ENCODE measurements around the gene FNBP1L.

The FNBP1L gene

GRCh38 chr1:93531193-93531592, 83.3 kb downstream of the FNBP1L start (continued):
- TF ChIP-seq ZNF280C (tag by site-specific recombination; IDR thresholded peaks at IDR 0.05) (no peak), ZNF26 (tag by site-specific recombination; IDR thresholded peaks at IDR 0.05) (no peak), BCL11A (tag by site-specific recombination; IDR thresholded peaks at IDR 0.05; ENCODE audit: low read depth) (peak; percentile 68; the same call in 1 of the 2 replicates)

GRCh38 chr1:93532780-93533378, 85.0 kb downstream of the FNBP1L start:
- ChIA-PET CTCF (no interaction called here), POLR2A (no interaction called here)
- Histone ChIP-seq H3K9me3 (ENCODE audit: control insufficient read depth, insufficient read depth, low read depth, low read length) (no peaks in the 10 kb centered on the region), H3K27ac (ENCODE audit: extremely low read depth, low read depth, low read length) (no peak overlapping the region), H3K4me1 (ENCODE audit: control insufficient read depth, insufficient read depth, low read length) (peaks cover 2% of the 10 kb centered on the region; the same call in 1 of the 2 replicates), H3K4me3 (ENCODE audit: low read depth, low read length) (no peak overlapping the region), H3K36me3 (ENCODE audit: control insufficient read depth in 2 of 2, insufficient read depth in 1 of 2, low read length in 2 of 2) (peaks cover 0 to 5% of the 10 kb centered on the region in 2 experiments)
- peak; percentile 97 for TF ChIP-seq ZNF558 (tag by site-specific recombination; IDR thresholded peaks at IDR 0.05)
- TF ChIP-seq ZNF169 (tag by site-specific recombination; IDR thresholded peaks at IDR 0.05): no peak

GRCh38 chr1:93533677-93534076, 85.8 kb downstream of the FNBP1L start:
- Histone ChIP-seq H3K4me3 (ENCODE audit: low read depth, low read length) (no peak overlapping the region), H3K4me1 (ENCODE audit: control insufficient read depth, insufficient read depth, low read length) (peaks cover 2% of the 10 kb centered on the region; the same call in 1 of the 2 replicates), H3K27ac (ENCODE audit: extremely low read depth, low read depth, low read length) (no peak overlapping the region), H3K36me3 (ENCODE audit: control insufficient read depth in 2 of 2, insufficient read depth in 1 of 2, low read length in 2 of 2) (peaks cover 0 to 5% of the 10 kb centered on the region in 2 experiments), H3K9me3 (ENCODE audit: control insufficient read depth, insufficient read depth, low read depth, low read length) (no peaks in the 10 kb centered on the region)
- POLR2A ChIA-PET: no interaction called here
- no peak for TF ChIP-seq ZNF792 (tag by site-specific recombination; IDR thresholded peaks at IDR 0.05)
- no peak for TF ChIP-seq BCL11A (tag by site-specific recombination; IDR thresholded peaks at IDR 0.05; ENCODE audit: low read depth)
- CTCF ChIA-PET: interaction anchor here (1.2 kb wide), 1 partner anchor 11 kb away, joined by 5 read pairs; no protein-coding TSS in a partner anchor

GRCh38 chr1:93537396-93537795, 89.5 kb downstream of the FNBP1L start:
- no peak overlapping the region for H3K27ac ChIP-seq (ENCODE audit: extremely low read depth, low read depth, low read length)
- peaks cover 6% of the 10 kb centered on the region for H3K4me1 ChIP-seq (ENCODE audit: control insufficient read depth, insufficient read depth, low read length)
- H3K36me3 ChIP-seq (ENCODE audit: control insufficient read depth in 2 of 2, insufficient read depth in 1 of 2, low read length in 2 of 2): no peaks in the 10 kb centered on the region; a peak in 2 of 3 replicates
- no peak for TF ChIP-seq GLI2 (tag by site-specific recombination; IDR thresholded peaks at IDR 0.05; ENCODE audit: borderline replicate concordance, low read depth)
- peak; percentile 40; the same call in 1 of the 2 replicates for TF ChIP-seq ZNF366 (tag by site-specific recombination; conservative IDR thresholded peaks at IDR 0.05)
- ChIA-PET POLR2A (interaction anchor here (0.6 kb wide), 1 partner anchor 1269 kb away, joined by 3 read pairs; no protein-coding TSS in a partner anchor), CTCF (interaction anchor here (0.6 to 1.0 kb wide), 3 partner anchors 92 to 307 kb away, joined by 3 to 7 read pairs (median 3); no protein-coding TSS in a partner anchor)
- H3K4me3 ChIP-seq (ENCODE audit: low read depth, low read length): no peak overlapping the region
- H3K9me3 ChIP-seq (ENCODE audit: control insufficient read depth, insufficient read depth, low read depth, low read length): no peaks in the 10 kb centered on the region

- no peak for TF ChIP-seq ZNF792 (tag by site-specific recombination; IDR thresholded peaks at IDR 0.05)
- TF ChIP-seq ZNF701 (tag by site-specific recombination; IDR thresholded peaks at IDR 0.05): no peak
- no peak for TF ChIP-seq ZNF707 (tag by site-specific recombination; IDR thresholded peaks at IDR 0.05)
- TF ChIP-seq ZNF214 (tag by site-specific recombination; IDR thresholded peaks at IDR 0.05; ENCODE audit: borderline replicate concordance): no peak
- TF ChIP-seq ZBTB11 (tag by site-specific recombination; conservative IDR thresholded peaks at IDR 0.05; ENCODE audit: low read depth): no peak
- TF ChIP-seq ZNF121 (tag by site-specific recombination; IDR thresholded peaks at IDR 0.05): no peak
- TF ChIP-seq ZNF335 (tag by site-specific recombination; conservative IDR thresholded peaks at IDR 0.05): no peak
- TF ChIP-seq SP7 (tag by site-specific recombination; IDR thresholded peaks at IDR 0.05): peak; percentile 70
- CTCF ChIA-PET: interaction anchor here (0.6 to 1.0 kb wide), 2 partner anchors 91 to 307 kb away, joined by 3 to 7 read pairs; no protein-coding TSS in a partner anchor
Observed at GRCh38 chr1:93537924-93538323, 90.0 kb downstream of the FNBP1L start.

More at GRCh38 chr1:93537924-93538323, 90.0 kb downstream of the FNBP1L start:
- Histone ChIP-seq H3K36me3 (ENCODE audit: control insufficient read depth in 2 of 2, insufficient read depth in 1 of 2, low read length in 2 of 2) (no peaks in the 10 kb centered on the region; a peak in 1 of 3 replicates), H3K4me1 (ENCODE audit: control insufficient read depth, insufficient read depth, low read length) (peaks cover 6% of the 10 kb centered on the region), H3K9me3 (ENCODE audit: control insufficient read depth, insufficient read depth, low read depth, low read length) (no peaks in the 10 kb centered on the region), H3K4me3 (ENCODE audit: low read depth, low read length) (no peak overlapping the region), H3K27ac (ENCODE audit: extremely low read depth, low read depth, low read length) (no peak overlapping the region)
- POLR2A ChIA-PET: interaction anchor here (0.6 kb wide), 1 partner anchor 1269 kb away, joined by 3 read pairs; no protein-coding TSS in a partner anchor
